ENCODE data around the gene CLMN. TPM values are rescaled to one million over a fixed set of nuclear protein-coding genes. Genes with fewer than 3 reads are reported as not detected.

The CLMN gene
- total and polyA plus RNA-seq, 2 of the 8 experiments (the other 6 are each of a cell fraction or from before 2014, with no cell fraction given) = 1.6 to 8.2 TPM

DNA sequence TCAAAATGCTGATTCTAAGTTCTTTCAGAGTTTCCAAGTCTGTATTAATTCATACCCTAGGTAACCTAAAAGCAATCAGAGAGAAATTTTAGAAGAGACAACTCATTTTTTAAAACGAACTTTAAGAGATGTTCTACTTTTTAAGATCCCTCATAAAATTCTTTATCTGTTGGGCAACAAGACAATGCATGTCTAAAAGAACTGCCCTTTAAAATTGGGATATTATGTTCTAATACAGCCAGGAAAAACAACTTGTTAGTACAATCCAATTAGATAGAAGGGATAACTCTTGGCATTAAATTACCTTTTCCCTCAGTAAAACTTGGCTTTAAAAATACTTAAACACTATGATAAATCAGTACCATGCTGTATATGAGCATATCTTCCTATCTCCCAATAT lies 178.0 kb downstream of the CLMN start (continued):
- no peak for TF ChIP-seq MAX (IDR thresholded peaks at IDR 0.05)
- TF ChIP-seq KDM5A (IDR thresholded peaks at IDR 0.05; ENCODE audit: low read length) = no peak
- no peak for TF ChIP-seq EZH2 (IDR thresholded peaks at IDR 0.05; ENCODE audit: low read depth, low read length, severe bottlenecking)
- TF ChIP-seq BACH1 (IDR thresholded peaks at IDR 0.05; ENCODE audit: low read length) = no peak
- no peak for TF ChIP-seq CEBPB (IDR thresholded peaks at IDR 0.05; ENCODE audit: low read depth, low read length)
- no peak for TF ChIP-seq TEAD4 (IDR thresholded peaks at IDR 0.05; ENCODE audit: low read depth, low read length)

All from H1 (cell line).